Activated CD4-positive, alpha-beta T cell treated with anti-CD3 and anti-CD28 coated beads for 48 hours (primary cell): Measurements from ENCODE around the gene EBI3.
A peak's percentile ranks its signal among the peaks of the same experiment; 100 is the strongest.
"Not testable (repeated sequence)": the region's sequence is repeated elsewhere in the genome, so short reads cannot be mapped to it uniquely, and the experiment has no call there.

Source experiments
- DNase-seq: peaks from one replicate; pipeline ENCODE4 v3.0.0-alpha.2; 2020

EBI3 gene

GRCh38 chr19:4200940-4201542, 28.3 kb upstream of the EBI3 start:
- DNase-seq = no peak

GRCh38 chr19:4201798-4202197, 27.5 kb upstream of the EBI3 start:
- no peak for DNase-seq

- no peak for DNase-seq
Measured at GRCh38 chr19:4206818-4207484, 22.4 kb upstream of the EBI3 start.

- DNase-seq = no peak
Measured at GRCh38 chr19:4208385-4209094, 20.8 kb upstream of the EBI3 start.

- no peak for DNase-seq
Measured at GRCh38 chr19:4210166-4210731, 19.1 kb upstream of the EBI3 start.

GRCh38 chr19:4213116-4213515, 16.2 kb upstream of the EBI3 start:
- DNase-seq = no peak

- DNase-seq = no peak
Measured at GRCh38 chr19:4215807-4216206, 13.5 kb upstream of the EBI3 start.

- no peak for DNase-seq
Measured at GRCh38 chr19:4216846-4217245, 12.5 kb upstream of the EBI3 start.

GRCh38 chr19:4217429-4218264, 11.7 kb upstream of the EBI3 start:
- DNase-seq = no peak

GRCh38 chr19:4218523-4218922, 10.8 kb upstream of the EBI3 start:
- DNase-seq = not testable (repeated sequence)

- no peak for DNase-seq
Measured at GRCh38 chr19:4220188-4220587, 9.1 kb upstream of the EBI3 start.

- no peak for DNase-seq
Measured at GRCh38 chr19:4224470-4224869, 4.9 kb upstream of the EBI3 start.

- DNase-seq = no peak
Measured at GRCh38 chr19:4225885-4226284, 3.4 kb upstream of the EBI3 start.

GRCh38 chr19:4227771-4228170, 1.6 kb upstream of the EBI3 start:
- no peak for DNase-seq

- DNase-seq = no peak
Measured at GRCh38 chr19:4228765-4229178, 551 bp upstream of the EBI3 start.

GRCh38 chr19:4230237-4230636, 914 bp downstream of the EBI3 start:
- not testable (repeated sequence) for DNase-seq

GRCh38 chr19:4231521-4231920, 2.2 kb downstream of the EBI3 start:
- not testable (repeated sequence) for DNase-seq

- DNase-seq = not testable (repeated sequence)
Measured at GRCh38 chr19:4232139-4232538, 2.8 kb downstream of the EBI3 start.

- no peak for DNase-seq
Measured at GRCh38 chr19:4232614-4233281, 3.4 kb downstream of the EBI3 start.

GRCh38 chr19:4233282-4233853, 4.0 kb downstream of the EBI3 start:
- DNase-seq = peak; percentile 89

GRCh38 chr19:4234142-4234861, 5.0 kb downstream of the EBI3 start:
- DNase-seq = no peak
